RWPE2 (cell line): ENCODE results near the gene FAM32A.

Source experiments
- ATAC-seq: fragments of 200-7000 bp; cut with Tn5 transposase; 3 replicates; pipeline ENCODE4 v1.9.1; 2021; ENCODE audit warnings: low read depth
- DNase-seq: peaks from one replicate; pipeline ENCODE4 v3.0.0-alpha.2; 2020; ENCODE audit warnings: low spot score
- H3K27ac ChIP-seq: fragments of 450-650 bp; 2 replicates; pipeline ENCODE4 v1.5.1; 2017; ENCODE audit warnings: mild to moderate bottlenecking; ENCODE audit not compliant: poor library complexity, severe bottlenecking
- H3K27me3 ChIP-seq: fragments of 250-450 bp; sonication (Bioruptor Pico); 2 replicates; pipeline ENCODE4 v1.5.1; 2021; ENCODE audit warnings: mild to moderate bottlenecking, moderate library complexity; ENCODE audit not compliant: insufficient read depth, poor library complexity, severe bottlenecking
- H3K36me3 ChIP-seq: fragments of 250-450 bp; sonication (Bioruptor Pico); 2 replicates; pipeline ENCODE4 v1.5.1; 2020; ENCODE audit warnings: low read depth, mild to moderate bottlenecking, moderate library complexity
- H3K4me1 ChIP-seq: fragments of 250-450 bp; sonication (Bioruptor Pico); 2 replicates; pipeline ENCODE4 v1.5.1; 2021; ENCODE audit warnings: mild to moderate bottlenecking, moderate library complexity; ENCODE audit not compliant: insufficient read depth, poor library complexity, severe bottlenecking
- H3K4me3 ChIP-seq: fragments of 250-450 bp; sonication (Bioruptor Pico); 2 replicates; pipeline ENCODE4 v1.5.1; 2021; ENCODE audit warnings: mild to moderate bottlenecking, moderate library complexity; ENCODE audit not compliant: severe bottlenecking
- H3K9me3 ChIP-seq: fragments of 250-450 bp; sonication (Bioruptor Pico); 2 replicates; pipeline ENCODE4 v1.5.1; 2021; ENCODE audit warnings: mild to moderate bottlenecking, moderate library complexity; ENCODE audit not compliant: severe bottlenecking
- TF ChIP-seq, protein P1 (sequence below): fragments of 450-650 bp; IDR thresholded peaks from one replicate; pipeline ENCODE4 v1.5.1; 2017; ENCODE audit warnings: mild to moderate bottlenecking, moderate library complexity; ENCODE audit not compliant: poor library complexity, severe bottlenecking

FAM32A gene

GRCh38 chr19:16185768-16186123 lies 536 bp downstream of the FAM32A start:
- Histone ChIP-seq H3K4me1 (peaks cover 8% of the 10 kb centered on the region), H3K9me3 (no peaks in the 10 kb centered on the region), H3K27ac (peak overlapping the region; percentile 32), H3K27me3 (no peaks in the 10 kb centered on the region), H3K36me3 (peaks cover 37% of the 10 kb centered on the region), H3K4me3 (peak overlapping the region; percentile 91)
- TF ChIP-seq, protein P1, sequence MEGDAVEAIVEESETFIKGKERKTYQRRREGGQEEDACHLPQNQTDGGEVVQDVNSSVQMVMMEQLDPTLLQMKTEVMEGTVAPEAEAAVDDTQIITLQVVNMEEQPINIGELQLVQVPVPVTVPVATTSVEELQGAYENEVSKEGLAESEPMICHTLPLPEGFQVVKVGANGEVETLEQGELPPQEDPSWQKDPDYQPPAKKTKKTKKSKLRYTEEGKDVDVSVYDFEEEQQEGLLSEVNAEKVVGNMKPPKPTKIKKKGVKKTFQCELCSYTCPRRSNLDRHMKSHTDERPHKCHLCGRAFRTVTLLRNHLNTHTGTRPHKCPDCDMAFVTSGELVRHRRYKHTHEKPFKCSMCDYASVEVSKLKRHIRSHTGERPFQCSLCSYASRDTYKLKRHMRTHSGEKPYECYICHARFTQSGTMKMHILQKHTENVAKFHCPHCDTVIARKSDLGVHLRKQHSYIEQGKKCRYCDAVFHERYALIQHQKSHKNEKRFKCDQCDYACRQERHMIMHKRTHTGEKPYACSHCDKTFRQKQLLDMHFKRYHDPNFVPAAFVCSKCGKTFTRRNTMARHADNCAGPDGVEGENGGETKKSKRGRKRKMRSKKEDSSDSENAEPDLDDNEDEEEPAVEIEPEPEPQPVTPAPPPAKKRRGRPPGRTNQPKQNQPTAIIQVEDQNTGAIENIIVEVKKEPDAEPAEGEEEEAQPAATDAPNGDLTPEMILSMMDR = peak; percentile 42
- ATAC-seq (0 out of 3 replicates have a peak, but pooled peaks have one; percentile 15), DNase-seq (no peak)

GRCh38 chr19:16188521-16188920 lies 3.3 kb downstream of the FAM32A start:
- peaks cover 50% of the 10 kb centered on the region for H3K36me3 ChIP-seq
- H3K27me3 ChIP-seq = no peaks in the 10 kb centered on the region
- H3K4me3 ChIP-seq = no peak overlapping the region
- DNase-seq (no peak), ATAC-seq (no peak)
- no peaks in the 10 kb centered on the region for H3K9me3 ChIP-seq
- H3K27ac ChIP-seq = no peak overlapping the region
- peaks cover 4% of the 10 kb centered on the region for H3K4me1 ChIP-seq
- TF ChIP-seq, protein P1 = no peak

GRCh38 chr19:16190198-16190597 lies 5.0 kb downstream of the FAM32A start:
- no peaks in the 10 kb centered on the region for H3K9me3 ChIP-seq
- no peak overlapping the region for H3K27ac ChIP-seq
- DNase-seq = no peak
- TF ChIP-seq, protein P1 = no peak
- no peaks in the 10 kb centered on the region for H3K27me3 ChIP-seq
- no peak for ATAC-seq
- no peak overlapping the region for H3K4me3 ChIP-seq
- H3K36me3 ChIP-seq = peaks cover 50% of the 10 kb centered on the region
- H3K4me1 ChIP-seq = peaks cover 4% of the 10 kb centered on the region

- H3K27me3 ChIP-seq = no peaks in the 10 kb centered on the region
- H3K9me3 ChIP-seq = no peaks in the 10 kb centered on the region
- TF ChIP-seq, protein P1 = no peak
- ATAC-seq = no peak
- H3K27ac ChIP-seq = no peak overlapping the region
- peaks cover 50% of the 10 kb centered on the region for H3K36me3 ChIP-seq
- no peak overlapping the region for H3K4me3 ChIP-seq
- peaks cover 4% of the 10 kb centered on the region for H3K4me1 ChIP-seq
- no peak for DNase-seq
These were observed 5.5 kb downstream of the FAM32A start for GRCh38 chr19:16190736-16191135.

GRCh38 chr19:16191216-16191908 lies 6.2 kb downstream of the FAM32A start:
- no peak overlapping the region for H3K4me3 ChIP-seq
- H3K27ac ChIP-seq = no peak overlapping the region
- no peaks in the 10 kb centered on the region for H3K9me3 ChIP-seq
- H3K4me1 ChIP-seq = peaks cover 3% of the 10 kb centered on the region
- DNase-seq (no peak), ATAC-seq (no peak)
- H3K36me3 ChIP-seq = peaks cover 48% of the 10 kb centered on the region
- TF ChIP-seq, protein P1 = no peak
- no peaks in the 10 kb centered on the region for H3K27me3 ChIP-seq
